B cell (primary cell): ENCODE data around the gene CXCL12. TPM values are rescaled to one million over a fixed set of nuclear protein-coding genes. Genes with fewer than 3 reads are reported as not detected.

ENCODE experiments used
- ATAC-seq: fragments of 200-7000 bp; cut with Tn5 transposase; one replicate; pipeline ENCODE4 v1.10.0; 2021; ENCODE audit warnings: low read depth, mild to moderate bottlenecking, moderate number of reproducible peaks, moderate library complexity
- CTCF ChIA-PET: fragments of 350-600 bp; sonication (Branson Sonifier 250); formaldehyde crosslinking; loops from one replicate; lab custom pipeline; 2021; ENCODE audit warnings: antibody characterized with exemption, inconsistent platforms; lab: Charles Lee
- POLR2A ChIA-PET: fragments of 350-600 bp; sonication (Branson Sonifier 250); formaldehyde crosslinking; loops from one replicate; lab custom pipeline; 2021; ENCODE audit warnings: antibody characterized with exemption; lab: Charles Lee
- DNase-seq: peaks from one replicate; pipeline ENCODE4 v3.0.0; 2013
- H2AFZ ChIP-seq: 2 replicates; pipeline ENCODE4 v1.6.1; 2012; ENCODE audit warnings: mild to moderate bottlenecking, low read depth, low read length; ENCODE audit not compliant: insufficient read depth, poor library complexity, severe bottlenecking
- H3K27ac ChIP-seq, 2 donors: 1 replicate in 1 of 2; 2 replicates in 1 of 2; pipeline ENCODE4 v1.5.1; 2012 to 2013; ENCODE audit warnings: low read length in 2 of 2, mild to moderate bottlenecking in 2 of 2, moderate library complexity in 1 of 2
- H3K27me3 ChIP-seq, 4 experiments: fragments of 200-600 bp in 1 of 4; sonication (generic) in 1 of 4; replicated peaks in 1 of 4; 1 replicate in 2 of 4; 2 replicates in 2 of 4; pipeline versions ENCODE4 v1.6.1 to v1.7.0; 2013 to 2016; ENCODE audit warnings: low read length in 3 of 4, mild to moderate bottlenecking in 2 of 4, mixed read lengths in 1 of 4, moderate library complexity in 1 of 4; ENCODE audit not compliant: insufficient read depth in 4 of 4, control insufficient read depth in 3 of 4; ENCODE audit errors: control extremely low read depth in 1 of 4
- H3K36me3 ChIP-seq, 2 experiments: replicated peaks in 1 of 2; 1 replicate in 1 of 2; 2 replicates in 1 of 2; pipeline versions ENCODE4 v1.6.1 to v1.7.1; 2013; ENCODE audit warnings: low read length in 1 of 2; ENCODE audit not compliant: insufficient read depth in 2 of 2, control insufficient read depth in 1 of 2; ENCODE audit errors: control extremely low read depth in 1 of 2, extremely low read depth in 1 of 2
- H3K4me1 ChIP-seq, 2 donors: fragments of 200-600 bp in 1 of 2; sonication (generic) in 1 of 2; 1 replicate in 1 of 2; 2 replicates in 1 of 2; pipeline versions ENCODE4 v1.5.1 to v1.6.1; 2013 to 2017; ENCODE audit warnings: low read length in 2 of 2; ENCODE audit not compliant: control insufficient read depth in 2 of 2, insufficient read depth in 2 of 2
- H3K4me2 ChIP-seq: replicated peaks from 2 replicates; pipeline ENCODE3; 2012; ENCODE audit warnings: mild to moderate bottlenecking, low read depth, low read length; ENCODE audit not compliant: poor library complexity, severe bottlenecking
- H3K4me3 ChIP-seq, 5 experiments: fragments of 200-600 bp in 1 of 5; sonication (generic) in 1 of 5; 1 replicate in 3 of 5; 2 replicates in 2 of 5; pipeline versions ENCODE4 v1.5.1 to v1.7.0; 2011 to 2016; ENCODE audit warnings: low read length in 4 of 5, mild to moderate bottlenecking in 4 of 5, low read depth in 2 of 5, control low read depth in 1 of 5, moderate library complexity in 1 of 5; ENCODE audit not compliant: insufficient read depth in 1 of 5; ENCODE audit errors: control extremely low read depth in 1 of 5, extremely low read depth in 1 of 5
- H3K79me2 ChIP-seq: fragments of 200-600 bp; sonication (generic); one replicate; pipeline ENCODE4 v1.6.0; 2016; ENCODE audit warnings: low read length; ENCODE audit not compliant: control insufficient read depth, insufficient read depth
- H3K9ac ChIP-seq: fragments of 200-600 bp; sonication (generic); 2 replicates; pipeline ENCODE4 v1.6.1; 2017; ENCODE audit warnings: mild to moderate bottlenecking, low read length, moderate library complexity
- H3K9me3 ChIP-seq, 3 donors: one replicate each; pipeline versions ENCODE4 v1.6.1 to v1.7.1; 2013; ENCODE audit warnings: low read length in 2 of 3; ENCODE audit not compliant: control insufficient read depth in 2 of 3, insufficient read depth in 1 of 3; ENCODE audit errors: control extremely low read depth in 1 of 3
- H4K20me1 ChIP-seq: 2 replicates; pipeline ENCODE4 v1.6.0; 2012; ENCODE audit warnings: mild to moderate bottlenecking, low read length; ENCODE audit not compliant: insufficient read depth, control insufficient read depth, poor library complexity, severe bottlenecking
- H3K27ac Mint-ChIP-seq: one replicate; pipeline ENCODE4 v1.8.0; 2021; ENCODE audit warnings: mixed read lengths
- H3K27me3 Mint-ChIP-seq: one replicate; pipeline ENCODE4 v1.8.0; 2021; ENCODE audit warnings: mixed read lengths
- H3K4me1 Mint-ChIP-seq: one replicate; pipeline ENCODE4 v1.8.0; 2021; ENCODE audit warnings: mixed read lengths
- H3K4me3 Mint-ChIP-seq: one replicate; pipeline ENCODE4 v1.8.0; 2021; ENCODE audit warnings: mixed read lengths
- H3K9me3 Mint-ChIP-seq: one replicate; pipeline ENCODE4 v1.8.0; 2022; ENCODE audit warnings: mixed read lengths; ENCODE audit not compliant: insufficient read depth
- EZH2 ChIP-seq: IDR thresholded peaks from 2 replicates; pipeline ENCODE4 v1.6.1; 2012; ENCODE audit warnings: borderline replicate concordance, low read depth, mild to moderate bottlenecking, moderate library complexity, low read length; ENCODE audit not compliant: insufficient read depth, poor library complexity, severe bottlenecking
- WGBS: methylation state at CpG from one replicate; pipeline ENCODE4 v1.1.5; 2013; ENCODE audit warnings: missing lambda C conversion rate; ENCODE audit not compliant: insufficient coverage; 5-methylcytosine and 5-hydroxymethylcytosine counted together
- intact Hi-C: fragments of 100-400 bp; cut with micrococcal nuclease; formaldehyde crosslinking; loops from one replicate; pipeline ENCODE4 v1.10.0; 2022
- polyA plus RNA-seq: library from polyadenylated mRNA; depleted of rRNA; stranded (reverse); fragments of >200 nt; gene quantifications from 2 replicates; pipeline ENCODE4 v1.2.3, GENCODE V29; 2012
- total RNA-seq, 2 donors: library from RNA; stranded (reverse); fragments of 120-200 nt in 1 of 2; gene quantifications; 1 replicate in 1 of 2; 2 replicates in 1 of 2; pipeline versions ENCODE4 v1.2.3 to v1.2.4, GENCODE V29; 2013 to 2022
- TF ChIP-seq, protein P1 (sequence below): fragments of 200-600 bp; IDR thresholded peaks from one replicate; pipeline ENCODE4 v1.8.0; 2022; ENCODE audit warnings: antibody characterized with exemption, mild to moderate bottlenecking

Gene CXCL12
- total and polyA plus RNA-seq, 2 donors (not counting 1 experiment from before 2014, with no cell fraction given): not detected

DNA sequence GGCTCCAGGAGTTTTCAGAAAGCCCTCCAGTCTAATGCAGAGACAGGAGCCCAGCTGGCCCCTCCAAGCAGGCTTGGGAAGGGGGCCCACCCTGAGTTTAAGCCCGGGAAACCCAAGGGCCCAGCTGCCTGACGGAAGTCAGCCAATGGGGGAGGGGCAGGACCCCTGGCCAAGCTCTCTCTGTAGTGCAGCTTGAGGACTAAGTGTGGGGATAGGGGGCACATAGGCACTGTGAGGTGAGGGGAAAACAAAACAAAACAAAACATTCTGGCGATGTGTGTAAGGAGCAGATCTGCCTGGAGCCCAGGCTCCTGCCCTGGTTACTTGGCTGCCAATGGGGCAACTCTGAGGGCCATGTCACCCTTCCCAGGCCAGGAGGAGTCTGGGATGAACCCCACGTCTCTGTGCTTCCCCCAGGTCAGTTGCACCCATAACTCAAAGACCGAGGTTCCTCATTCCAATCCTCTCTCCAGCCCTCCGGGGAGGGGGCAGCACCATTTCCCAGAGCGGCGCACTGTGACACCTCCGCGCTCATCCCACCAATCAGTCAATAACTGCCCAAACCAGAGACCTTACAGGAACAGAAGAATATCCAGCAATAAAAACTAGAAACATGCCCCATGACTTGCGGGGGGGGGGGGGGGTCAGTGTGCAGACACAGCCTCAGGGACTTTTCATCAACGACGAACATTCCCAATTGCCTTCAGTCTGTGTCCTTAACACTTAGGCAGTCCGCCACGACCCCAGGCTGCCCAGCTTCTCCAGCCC, 1.7 kb downstream of the CXCL12 start:
- no peak overlapping the region for H3K27ac Mint-ChIP-seq
- no peak overlapping the region for H3K4me2 ChIP-seq

More for the DNA sequence above, 1.7 kb downstream of the CXCL12 start:
- Histone ChIP-seq H3K79me2 (no peaks in the 10 kb centered on the region), H3K4me3 (no peak overlapping the region), H2AFZ (no peak overlapping the region), H3K27me3 (peaks cover 0 to 20% (median 9%) of the 10 kb centered on the region in 4 experiments), H3K4me1 (no peaks in the 10 kb centered on the region), H3K9ac (no peak overlapping the region), H4K20me1 (no peaks in the 10 kb centered on the region), H3K27ac (no peak overlapping the region), H3K36me3 (no peaks in the 10 kb centered on the region), H3K9me3 (peaks cover 0 to 11% (median 0%) of the 10 kb centered on the region in 3 donors)
- CTCF ChIA-PET: no interaction called here
- H3K27me3 Mint-ChIP-seq: peaks cover 24% of the 10 kb centered on the region
- peaks cover 2% of the 10 kb centered on the region for H3K4me1 Mint-ChIP-seq
- WGBS: 33% methylated on average over 14 of the region's 15 CpGs
- POLR2A ChIA-PET: no interaction called here
- no peaks in the 10 kb centered on the region for H3K9me3 Mint-ChIP-seq
- intact Hi-C loops: loop anchor here (10.0 kb wide), 1 partner anchor 708 kb away; no protein-coding TSS in a partner anchor
- ATAC-seq: no peak
- H3K4me3 Mint-ChIP-seq: no peak overlapping the region
- no peak for DNase-seq
- no peak for TF ChIP-seq EZH2
- TF ChIP-seq, protein P1, sequence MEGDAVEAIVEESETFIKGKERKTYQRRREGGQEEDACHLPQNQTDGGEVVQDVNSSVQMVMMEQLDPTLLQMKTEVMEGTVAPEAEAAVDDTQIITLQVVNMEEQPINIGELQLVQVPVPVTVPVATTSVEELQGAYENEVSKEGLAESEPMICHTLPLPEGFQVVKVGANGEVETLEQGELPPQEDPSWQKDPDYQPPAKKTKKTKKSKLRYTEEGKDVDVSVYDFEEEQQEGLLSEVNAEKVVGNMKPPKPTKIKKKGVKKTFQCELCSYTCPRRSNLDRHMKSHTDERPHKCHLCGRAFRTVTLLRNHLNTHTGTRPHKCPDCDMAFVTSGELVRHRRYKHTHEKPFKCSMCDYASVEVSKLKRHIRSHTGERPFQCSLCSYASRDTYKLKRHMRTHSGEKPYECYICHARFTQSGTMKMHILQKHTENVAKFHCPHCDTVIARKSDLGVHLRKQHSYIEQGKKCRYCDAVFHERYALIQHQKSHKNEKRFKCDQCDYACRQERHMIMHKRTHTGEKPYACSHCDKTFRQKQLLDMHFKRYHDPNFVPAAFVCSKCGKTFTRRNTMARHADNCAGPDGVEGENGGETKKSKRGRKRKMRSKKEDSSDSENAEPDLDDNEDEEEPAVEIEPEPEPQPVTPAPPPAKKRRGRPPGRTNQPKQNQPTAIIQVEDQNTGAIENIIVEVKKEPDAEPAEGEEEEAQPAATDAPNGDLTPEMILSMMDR: no peak
